Parathyroid adenoma (tissue), 2 donors: ENCODE results near the gene TMEM98.

Source experiments
- H2AFZ ChIP-seq: fragments of 300-600 bp; sonication (generic); one replicate; pipeline ENCODE4 v1.7.0; 2017; ENCODE audit warnings: antibody characterized with exemption, mild to moderate bottlenecking
- H3K27ac ChIP-seq: fragments of 300-600 bp; sonication (generic); one replicate; pipeline ENCODE4 v1.7.0; 2017
- H3K27me3 ChIP-seq: fragments of 300-600 bp; sonication (generic); one replicate; pipeline ENCODE4 v1.7.0; 2017; ENCODE audit warnings: low read length; ENCODE audit not compliant: control insufficient read depth, insufficient read depth
- H3K36me3 ChIP-seq: fragments of 300-600 bp; sonication (generic); one replicate; pipeline ENCODE4 v1.7.0; 2017; ENCODE audit warnings: low read length; ENCODE audit not compliant: control insufficient read depth, insufficient read depth
- H3K4me1 ChIP-seq: fragments of 300-600 bp; sonication (generic); one replicate; pipeline ENCODE4 v1.7.0; 2017; ENCODE audit warnings: control low read depth
- H3K4me2 ChIP-seq: fragments of 300-600 bp; sonication (generic); one replicate; pipeline ENCODE4 v1.7.0; 2017; ENCODE audit warnings: low read length
- H3K4me3 ChIP-seq: fragments of 300-600 bp; sonication (generic); one replicate; pipeline ENCODE4 v1.7.0; 2017; ENCODE audit warnings: low read depth, low read length
- H3K79me2 ChIP-seq: fragments of 300-600 bp; sonication (generic); one replicate; pipeline ENCODE4 v1.7.0; 2017; ENCODE audit warnings: control low read depth
- H3K9ac ChIP-seq: fragments of 300-600 bp; sonication (generic); one replicate; pipeline ENCODE4 v1.7.0; 2017; ENCODE audit warnings: mild to moderate bottlenecking
- H3K9me3 ChIP-seq: fragments of 300-600 bp; sonication (generic); one replicate; pipeline ENCODE4 v1.7.0; 2017; ENCODE audit warnings: low read length; ENCODE audit not compliant: control insufficient read depth
- CTCF ChIP-seq: fragments of 300-600 bp; sonication (generic); IDR thresholded peaks from one replicate; pipeline ENCODE4 v1.7.0; 2017; ENCODE audit warnings: antibody characterized with exemption, mild to moderate bottlenecking
- donor health status: primary hyperparathyroidism.

TMEM98 gene

GRCh38 chr17:32928586-32929535 is 908 bp downstream of the TMEM98 start:
- Histone ChIP-seq H3K4me1 (peaks cover 4% of the 10 kb centered on the region), H2AFZ (peak overlapping the region; percentile 90), H3K79me2 (no peaks in the 10 kb centered on the region), H3K9me3 (no peaks in the 10 kb centered on the region), H3K4me2 (peak overlapping the region; percentile 85), H3K36me3 (no peaks in the 10 kb centered on the region), H3K27me3 (no peaks in the 10 kb centered on the region), H3K27ac (no peak overlapping the region), H3K9ac (no peak overlapping the region), H3K4me3 (peak overlapping the region; percentile 62)
- TF ChIP-seq CTCF: no peak

- Histone ChIP-seq H3K4me3 (no peak overlapping the region), H3K36me3 (no peaks in the 10 kb centered on the region)
These were observed 1.6 kb downstream of the TMEM98 start for GRCh38 chr17:32929588-32929987.

DNA sequence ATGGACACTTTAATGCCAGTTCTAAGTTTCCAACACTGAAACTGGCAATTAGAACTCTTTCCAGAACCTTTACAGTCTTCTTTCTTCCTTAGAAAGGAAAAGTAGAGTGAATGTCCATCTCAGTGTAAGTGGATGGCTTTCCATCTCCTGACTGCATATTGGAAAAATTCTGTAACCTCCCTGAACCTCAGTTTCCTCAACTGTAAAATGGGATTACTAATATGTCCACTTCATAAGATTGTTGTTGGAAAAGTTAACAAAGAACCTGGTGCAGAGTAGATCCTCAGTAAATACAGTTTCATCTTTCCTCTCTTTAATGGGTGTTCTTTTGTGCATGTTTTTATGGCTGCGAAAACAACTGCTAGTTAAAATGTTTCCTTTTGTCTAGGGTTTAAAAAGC is 2.6 kb downstream of the TMEM98 start:
- H2AFZ ChIP-seq: no peak overlapping the region
- no peaks in the 10 kb centered on the region for H3K36me3 ChIP-seq
- no peaks in the 10 kb centered on the region for H3K79me2 ChIP-seq
- no peak overlapping the region for H3K4me3 ChIP-seq
- TF ChIP-seq CTCF: no peak
- H3K27ac ChIP-seq: no peak overlapping the region
- H3K9me3 ChIP-seq: no peaks in the 10 kb centered on the region
- H3K4me2 ChIP-seq: no peak overlapping the region
- H3K27me3 ChIP-seq: no peaks in the 10 kb centered on the region
- H3K4me1 ChIP-seq: peaks cover 4% of the 10 kb centered on the region
- H3K9ac ChIP-seq: no peak overlapping the region

More at GRCh38 chr17:32929588-32929987, 1.6 kb downstream of the TMEM98 start:
- Histone ChIP-seq H3K27me3 (no peaks in the 10 kb centered on the region), H3K27ac (no peak overlapping the region), H3K4me2 (no peak overlapping the region), H3K79me2 (no peaks in the 10 kb centered on the region), H2AFZ (no peak overlapping the region), H3K4me1 (peaks cover 4% of the 10 kb centered on the region), H3K9ac (no peak overlapping the region), H3K9me3 (no peaks in the 10 kb centered on the region)
- no peak for TF ChIP-seq CTCF

DNA sequence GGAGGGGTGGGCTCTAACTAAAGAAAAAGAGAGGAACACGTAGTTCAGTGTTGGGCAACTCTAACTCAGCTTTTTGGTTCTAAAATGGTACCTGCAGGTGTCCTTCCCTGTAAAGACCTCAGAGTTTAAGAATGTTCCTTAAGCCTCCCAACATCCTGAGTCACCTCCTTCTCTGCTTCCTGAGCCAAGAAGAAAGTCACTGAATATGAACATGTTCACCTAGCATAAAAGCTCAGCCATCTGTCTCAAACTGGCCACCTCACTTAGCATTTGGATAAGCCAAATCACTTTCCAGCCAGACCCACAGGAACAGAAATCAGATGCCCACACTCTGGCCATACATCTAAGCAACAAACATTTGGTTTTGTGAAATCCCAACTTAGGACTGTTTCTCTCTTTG is 3.7 kb downstream of the TMEM98 start:
- TF ChIP-seq CTCF: no peak
- Histone ChIP-seq H3K36me3 (no peaks in the 10 kb centered on the region), H2AFZ (no peak overlapping the region)

More for the DNA sequence above, 3.7 kb downstream of the TMEM98 start:
- H3K9ac ChIP-seq: no peak overlapping the region
- H3K4me2 ChIP-seq: no peak overlapping the region
- no peaks in the 10 kb centered on the region for H3K79me2 ChIP-seq
- H3K4me3 ChIP-seq: no peak overlapping the region
- H3K27me3 ChIP-seq: no peaks in the 10 kb centered on the region
- H3K27ac ChIP-seq: no peak overlapping the region
- H3K4me1 ChIP-seq: peaks cover 4% of the 10 kb centered on the region
- H3K9me3 ChIP-seq: no peaks in the 10 kb centered on the region
